G401 (cell line): ENCODE data around the gene NOP9. TPM values are rescaled to one million over a fixed set of nuclear protein-coding genes. Genes with fewer than 3 reads are reported as not detected.

ENCODE experiments used
- total RNA-seq: library from RNA; depleted of rRNA; stranded (reverse); fragments of >200 nt; shearing (Covaris generic); gene quantifications from 2 replicates; pipeline ENCODE4 v1.2.3, GENCODE V29; 2014; rRNA removed

NOP9 gene
- total RNA-seq, 1 experiment from 2014 or later = 28.7 TPM

Other genes starting within 250 kb of the NOP9 start
- 0.74 and 1.6 TPM in 2 replicates for gene CARMIL3, start 247.8 kb upstream of the NOP9 start, total RNA-seq
- gene CPNE6, start 228.3 kb upstream of the NOP9 start, total RNA-seq = not detected in 2 replicates
- gene PCK2, start 205.5 kb upstream of the NOP9 start, total RNA-seq = 64.7 and 86.2 TPM in 2 replicates
- gene DCAF11, start 185.1 kb upstream of the NOP9 start, total RNA-seq = 93.8 and 125 TPM in 2 replicates
- gene NRL, start 184.9 kb upstream of the NOP9 start, total RNA-seq = 1.3 and 2.8 TPM in 2 replicates
- 0.88 TPM in 1 of 2 replicates, not detected in the other for gene FITM1, start 169.2 kb upstream of the NOP9 start, total RNA-seq
- 57.9 and 58.0 TPM in 2 replicates for gene PSME1, start 163.7 kb upstream of the NOP9 start, total RNA-seq
- gene EMC9, start 158.3 kb upstream of the NOP9 start, total RNA-seq = 33.6 and 45.0 TPM in 2 replicates
- gene PSME2, start 153.2 kb upstream of the NOP9 start, total RNA-seq = 162 and 168 TPM in 2 replicates
- 51.9 and 89.7 TPM in 2 replicates for gene RNF31, start 152.4 kb upstream of the NOP9 start, total RNA-seq
- gene IRF9, start 138.6 kb upstream of the NOP9 start, total RNA-seq = 8.3 and 14.1 TPM in 2 replicates
- gene REC8, start 127.8 kb upstream of the NOP9 start, total RNA-seq = 0.31 TPM in 1 of 2 replicates, not detected in the other
- 79.5 and 80.4 TPM in 2 replicates for gene IPO4, start 111.0 kb upstream of the NOP9 start, total RNA-seq
- 26.6 and 50.0 TPM in 2 replicates for gene TM9SF1, start 104.4 kb upstream of the NOP9 start, total RNA-seq
- not detected in 2 replicates for gene TSSK4, start 94.2 kb upstream of the NOP9 start, total RNA-seq
- 30.8 and 40.4 TPM in 2 replicates for gene CHMP4A, start 86.4 kb upstream of the NOP9 start, total RNA-seq
- gene MDP1, start 83.8 kb upstream of the NOP9 start, total RNA-seq = 16.6 and 16.9 TPM in 2 replicates
- gene NEDD8, start 67.5 kb upstream of the NOP9 start, total RNA-seq = 168 and 186 TPM in 2 replicates
- gene GMPR2, start 66.9 kb upstream of the NOP9 start, total RNA-seq = 116 and 132 TPM in 2 replicates
- gene TINF2, start 57.2 kb upstream of the NOP9 start, total RNA-seq = 38.1 and 63.0 TPM in 2 replicates
- 0.10 TPM in 1 of 2 replicates, not detected in the other for gene TGM1, start 36.7 kb upstream of the NOP9 start, total RNA-seq
- gene RABGGTA, start 28.3 kb upstream of the NOP9 start, total RNA-seq = 19.0 and 23.6 TPM in 2 replicates
- gene DHRS1, start 70 bp upstream of the NOP9 start, total RNA-seq = 3.8 and 11.4 TPM in 2 replicates
- gene CIDEB, start 8.1 kb downstream of the NOP9 start, total RNA-seq = 1.7 TPM in 1 of 2 replicates, not detected in the other
- gene LTB4R2, start 10.3 kb downstream of the NOP9 start, total RNA-seq = 1.8 and 5.4 TPM in 2 replicates
- 1.6 and 5.7 TPM in 2 replicates for gene LTB4R, start 11.7 kb downstream of the NOP9 start, total RNA-seq
- gene ADCY4, start 35.2 kb downstream of the NOP9 start, total RNA-seq = not detected in 2 replicates
- not detected in 2 replicates for gene RIPK3, start 40.1 kb downstream of the NOP9 start, total RNA-seq
- gene NFATC4, start 68.3 kb downstream of the NOP9 start, total RNA-seq = 41.4 and 45.5 TPM in 2 replicates
- 19.7 and 24.1 TPM in 2 replicates for gene NYNRIN, start 99.2 kb downstream of the NOP9 start, total RNA-seq
- gene CBLN3, start 129.8 kb downstream of the NOP9 start, total RNA-seq = 0.25 and 0.88 TPM in 2 replicates
- gene KHNYN, start 130.1 kb downstream of the NOP9 start, total RNA-seq = 41.9 and 54.9 TPM in 2 replicates
- gene SDR39U1, start 142.9 kb downstream of the NOP9 start, total RNA-seq = 49.2 and 56.4 TPM in 2 replicates
- gene CMA1, start 208.4 kb downstream of the NOP9 start, total RNA-seq = not detected in 2 replicates